IMR-90 (cell line): ENCODE results near the gene TM9SF4. TPM values are rescaled to one million over a fixed set of nuclear protein-coding genes. Genes with fewer than 3 reads are reported as not detected.
A peak's percentile ranks its signal among the peaks of the same experiment; 100 is the strongest.

Experiments
- ATAC-seq: fragments of 200-7000 bp; cut with Tn5 transposase; 2 replicates; pipeline ENCODE4 v1.9.1; 2020; ENCODE audit warnings: low read depth, mild to moderate bottlenecking, moderate library complexity
- Bru-seq: library from RNA; stranded (reverse); fragments of 400-500 nt; gene quantifications from one replicate; lab custom pipeline; 2021; lab: Mats Ljungman, UMichigan
- BruChase-seq, 2 experiments: library from RNA; stranded (reverse); fragments of 400-500 nt; gene quantifications; one replicate each; lab custom pipeline; 2021; lab: Mats Ljungman, UMichigan
- BruUV-seq: library from RNA; stranded (reverse); fragments of 400-500 nt; replicated peaks from 2 replicates; lab custom pipeline; 2021; lab: Mats Ljungman, UMichigan
- CTCF ChIA-PET: fragments of 300-600 bp; formaldehyde crosslinking; extraction: SDS; loops from one replicate; lab custom pipeline; 2021; ENCODE audit warnings: antibody characterized with exemption; lab: Yijun Ruan, JAX
- POLR2A ChIA-PET: fragments of 300-600 bp; sonication (Branson Sonifier 250); formaldehyde crosslinking; loops from one replicate; lab custom pipeline; 2022; ENCODE audit warnings: antibody characterized with exemption; ENCODE audit not compliant: unreplicated experiment; lab: Charles Lee
- DNase-seq: peaks from one replicate; pipeline ENCODE4 v3.0.0; 2013
- H2AFZ ChIP-seq: replicated peaks from 2 replicates; pipeline ENCODE3; 2013; ENCODE audit warnings: low read length, mild to moderate bottlenecking; ENCODE audit not compliant: poor library complexity
- H2AK5ac ChIP-seq: 2 replicates; pipeline ENCODE4 v1.6.1; 2013; ENCODE audit warnings: low read depth, low read length, inconsistent platforms
- H2AK9ac ChIP-seq: replicated peaks from 2 replicates; pipeline ENCODE3; 2013; ENCODE audit warnings: mild to moderate bottlenecking, low read depth, low read length, moderate library complexity; ENCODE audit not compliant: poor library complexity
- H2BK120ac ChIP-seq: 2 replicates; pipeline ENCODE4 v1.6.1; 2013; ENCODE audit warnings: low read depth, low read length, inconsistent platforms
- H2BK15ac ChIP-seq: 3 replicates; pipeline ENCODE4 v1.6.1; 2013; ENCODE audit warnings: low read depth, low read length, inconsistent platforms
- H2BK20ac ChIP-seq: 2 replicates; pipeline ENCODE4 v1.6.1; 2013; ENCODE audit warnings: low read depth, mild to moderate bottlenecking, inconsistent platforms, low read length, moderate library complexity
- H2BK5ac ChIP-seq: 2 replicates; pipeline ENCODE4 v1.6.1; 2013; ENCODE audit warnings: mild to moderate bottlenecking, low read depth, low read length, inconsistent platforms; ENCODE audit not compliant: poor library complexity, severe bottlenecking
- H3K14ac ChIP-seq: replicated peaks from 2 replicates; pipeline ENCODE4 v1.6.1; 2013; ENCODE audit warnings: low read depth, low read length, inconsistent platforms
- H3K18ac ChIP-seq: 2 replicates; pipeline ENCODE4 v1.6.1; 2013; ENCODE audit warnings: low read depth, low read length, control low read depth
- H3K23ac ChIP-seq: 2 replicates; pipeline ENCODE4 v1.6.1; 2013; ENCODE audit warnings: low read depth, low read length, inconsistent platforms
- H3K27ac ChIP-seq: 2 replicates; pipeline ENCODE4 v1.5.1; 2013; ENCODE audit warnings: mild to moderate bottlenecking, control low read depth, low read length; ENCODE audit not compliant: insufficient read depth
- H3K27me3 ChIP-seq: 2 replicates; pipeline ENCODE4 v1.6.1; 2013; ENCODE audit warnings: low read length; ENCODE audit not compliant: control insufficient read depth, insufficient read depth
- H3K36me3 ChIP-seq: 2 replicates; pipeline ENCODE4 v1.6.1; 2013; ENCODE audit warnings: low read length, mixed read lengths; ENCODE audit not compliant: control insufficient read depth, insufficient read depth
- H3K4ac ChIP-seq: 2 replicates; pipeline ENCODE4 v1.6.1; 2013; ENCODE audit warnings: low read depth, low read length, inconsistent platforms
- H3K4me1 ChIP-seq: 2 replicates; pipeline ENCODE4 v1.6.1; 2013; ENCODE audit warnings: low read length, mixed read lengths; ENCODE audit not compliant: control insufficient read depth, insufficient read depth
- H3K4me2 ChIP-seq: 2 replicates; pipeline ENCODE4 v1.6.1; 2013; ENCODE audit warnings: low read depth, mild to moderate bottlenecking, control low read depth, low read length, moderate library complexity
- H3K4me3 ChIP-seq: 2 replicates; pipeline ENCODE4 v1.5.1; 2013; ENCODE audit warnings: low read depth, mild to moderate bottlenecking, control low read depth, low read length, moderate library complexity; ENCODE audit not compliant: insufficient read depth
- H3K56ac ChIP-seq: 2 replicates; pipeline ENCODE4 v1.6.1; 2013; ENCODE audit warnings: low read length, inconsistent platforms; ENCODE audit not compliant: insufficient read depth; ENCODE audit errors: extremely low read depth
- H3K79me1 ChIP-seq, 2 experiments: 2 replicates each; pipeline ENCODE4 v1.6.1; 2013; ENCODE audit warnings: low read length in 2 of 2, inconsistent platforms in 1 of 2, low read depth in 1 of 2
- H3K9ac ChIP-seq: 2 replicates; pipeline ENCODE4 v1.6.1; 2013; ENCODE audit warnings: low read depth, low read length, control low read depth
- H3K9me1 ChIP-seq: 2 replicates; pipeline ENCODE4 v1.6.1; 2013; ENCODE audit warnings: low read length, inconsistent platforms; ENCODE audit not compliant: insufficient read depth
- H3K9me3 ChIP-seq: 2 replicates; pipeline ENCODE4 v1.6.1; 2013; ENCODE audit warnings: low read length; ENCODE audit not compliant: control insufficient read depth, insufficient read depth
- H4K20me1 ChIP-seq: 2 replicates; pipeline ENCODE4 v1.6.1; 2013; ENCODE audit warnings: low read length, inconsistent platforms; ENCODE audit not compliant: insufficient read depth
- H4K5ac ChIP-seq: 2 replicates; pipeline ENCODE4 v1.6.1; 2013; ENCODE audit warnings: mild to moderate bottlenecking, low read depth, low read length, control low read depth
- H4K8ac ChIP-seq, 2 experiments: 2 replicates each; pipeline ENCODE4 v1.6.1; 2013; ENCODE audit warnings: low read depth in 2 of 2, low read length in 2 of 2, control low read depth in 1 of 2, inconsistent platforms in 1 of 2
- H4K91ac ChIP-seq: 2 replicates; pipeline ENCODE4 v1.6.1; 2013; ENCODE audit warnings: low read depth, low read length, inconsistent platforms; ENCODE audit not compliant: insufficient read depth
- BHLHE40 ChIP-seq: fragments of 150-350 bp; IDR thresholded peaks from 2 replicates; pipeline ENCODE4 v1.6.1; 2016; ENCODE audit warnings: mild to moderate bottlenecking, low read depth, low read length
- CHD1 ChIP-seq: IDR thresholded peaks from 2 replicates; pipeline ENCODE4 v1.6.1; 2012; ENCODE audit warnings: low read depth, low read length, improper control_type of control experiment
- FOS ChIP-seq: fragments of 150-350 bp; IDR thresholded peaks from 2 replicates; pipeline ENCODE4 v1.6.1; 2016; ENCODE audit warnings: low read depth, low read length
- MAFK ChIP-seq: IDR thresholded peaks from 2 replicates; pipeline ENCODE4 v1.6.1; 2012; ENCODE audit warnings: low read depth, low read length, improper control_type of control experiment
- MAZ ChIP-seq: IDR thresholded peaks from 2 replicates; pipeline ENCODE4 v1.6.1; 2012; ENCODE audit warnings: low read depth, mild to moderate bottlenecking, low read length, improper control_type of control experiment, moderate library complexity, borderline replicate concordance
- MXI1 ChIP-seq: IDR thresholded peaks from 2 replicates; pipeline ENCODE4 v1.6.1; 2012; ENCODE audit warnings: low read depth, mild to moderate bottlenecking, low read length, moderate library complexity, borderline replicate concordance
- POLR2A ChIP-seq: IDR thresholded peaks from 2 replicates; pipeline ENCODE4 v1.6.1; 2012; ENCODE audit warnings: mild to moderate bottlenecking, low read depth, low read length
- RCOR1 ChIP-seq: IDR thresholded peaks from 2 replicates; pipeline ENCODE4 v1.6.1; 2012; ENCODE audit warnings: mild to moderate bottlenecking, low read length, improper control_type of control experiment; ENCODE audit not compliant: insufficient replicate concordance
- SMC3 ChIP-seq: fragments of 150-350 bp; IDR thresholded peaks from 2 replicates; pipeline ENCODE4 v1.6.1; 2016; ENCODE audit warnings: low read depth, mild to moderate bottlenecking, antibody characterized with exemption, low read length, moderate library complexity
- WGBS, 2 experiments: methylation state at CpG; one replicate each; pipeline versions ENCODE4 v1.1.5 to v1.1.7; 2013; ENCODE audit warnings: missing lambda C conversion rate in 2 of 2; ENCODE audit not compliant: insufficient read length in 1 of 2; ENCODE audit errors: extremely low coverage in 2 of 2; 5-methylcytosine and 5-hydroxymethylcytosine counted together
- dilution Hi-C: fragments of 300-500 bp; cut with HindIII; formaldehyde crosslinking; loops from one replicate; pipeline ENCODE4 v1.14.3; 2018; ENCODE audit warnings: low sequenced_read_pairs; ENCODE audit not compliant: unreplicated experiment
- in situ Hi-C: fragments of 300-500 bp; cut with MboI; formaldehyde crosslinking; loops from 3 replicates; pipeline ENCODE4 v1.14.3; 2019; ENCODE audit warnings: low sequenced_read_pairs, inconsistent platforms, mixed read lengths
- intact Hi-C: fragments of 100-400 bp; cut with micrococcal nuclease; formaldehyde crosslinking; loops from 2 replicates; pipeline ENCODE4 v1.10.0; 2022
- long read RNA-seq: library from polyadenylated mRNA; unstranded; transcript quantifications from one replicate; pipeline ENCODE4 v2.0.0, GENCODE V29; 2021; ENCODE audit not compliant: unreplicated experiment
- polyA plus RNA-seq, 3 experiments: library from polyadenylated mRNA; depleted of rRNA; stranded (reverse); fragments of >200 nt; gene quantifications; 2 replicates each; pipeline ENCODE4 v1.2.3, GENCODE V29; 2012; ENCODE audit warnings: low replicate concordance in 1 of 3
- total RNA-seq: library from RNA; depleted of rRNA; stranded (reverse); fragments of >200 nt; gene quantifications from 2 replicates; pipeline ENCODE4 v1.2.3, GENCODE V29; 2012; rRNA removed
- TF ChIP-seq, protein P1 (sequence below): fragments of 150-350 bp; IDR thresholded peaks from 2 replicates; pipeline ENCODE4 v1.6.1; 2017; ENCODE audit warnings: mild to moderate bottlenecking, antibody characterized with exemption, low read length, low read depth

Gene TM9SF4, protein sequence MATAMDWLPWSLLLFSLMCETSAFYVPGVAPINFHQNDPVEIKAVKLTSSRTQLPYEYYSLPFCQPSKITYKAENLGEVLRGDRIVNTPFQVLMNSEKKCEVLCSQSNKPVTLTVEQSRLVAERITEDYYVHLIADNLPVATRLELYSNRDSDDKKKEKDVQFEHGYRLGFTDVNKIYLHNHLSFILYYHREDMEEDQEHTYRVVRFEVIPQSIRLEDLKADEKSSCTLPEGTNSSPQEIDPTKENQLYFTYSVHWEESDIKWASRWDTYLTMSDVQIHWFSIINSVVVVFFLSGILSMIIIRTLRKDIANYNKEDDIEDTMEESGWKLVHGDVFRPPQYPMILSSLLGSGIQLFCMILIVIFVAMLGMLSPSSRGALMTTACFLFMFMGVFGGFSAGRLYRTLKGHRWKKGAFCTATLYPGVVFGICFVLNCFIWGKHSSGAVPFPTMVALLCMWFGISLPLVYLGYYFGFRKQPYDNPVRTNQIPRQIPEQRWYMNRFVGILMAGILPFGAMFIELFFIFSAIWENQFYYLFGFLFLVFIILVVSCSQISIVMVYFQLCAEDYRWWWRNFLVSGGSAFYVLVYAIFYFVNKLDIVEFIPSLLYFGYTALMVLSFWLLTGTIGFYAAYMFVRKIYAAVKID
- 31.1 and 35.3 TPM in 2 replicates for total RNA-seq
- polyA plus RNA-seq (2012; rRNA removed), result 59.1 and 62.0 TPM in 2 replicates
- 32.6 and 42.6 TPM in 2 replicates for polyA plus RNA-seq (2012; cell fraction: cytosol; rRNA removed)
- 54.6 and 63.8 TPM in 2 replicates for polyA plus RNA-seq (2012; cell fraction: nucleus; rRNA removed; ENCODE audit: low replicate concordance)
- percentile 89 among the genes with signal in this experiment for Bru-seq, nascent RNA
- percentile 94 among the genes with signal in this experiment for BruChase-seq, experiment 1, labeled RNA remaining after a 6-hour chase
- percentile 91 among the genes with signal in this experiment for BruChase-seq, experiment 2, labeled RNA remaining after a 2-hour chase
- long read RNA-seq, full-length matches to known transcripts, result 41 of 75 reads
- long read RNA-seq, partial matches to known transcripts, result 10 of 75 reads
- long read RNA-seq, other reads (novel, unspliced or antisense), result 24 of 75 reads

DNA sequence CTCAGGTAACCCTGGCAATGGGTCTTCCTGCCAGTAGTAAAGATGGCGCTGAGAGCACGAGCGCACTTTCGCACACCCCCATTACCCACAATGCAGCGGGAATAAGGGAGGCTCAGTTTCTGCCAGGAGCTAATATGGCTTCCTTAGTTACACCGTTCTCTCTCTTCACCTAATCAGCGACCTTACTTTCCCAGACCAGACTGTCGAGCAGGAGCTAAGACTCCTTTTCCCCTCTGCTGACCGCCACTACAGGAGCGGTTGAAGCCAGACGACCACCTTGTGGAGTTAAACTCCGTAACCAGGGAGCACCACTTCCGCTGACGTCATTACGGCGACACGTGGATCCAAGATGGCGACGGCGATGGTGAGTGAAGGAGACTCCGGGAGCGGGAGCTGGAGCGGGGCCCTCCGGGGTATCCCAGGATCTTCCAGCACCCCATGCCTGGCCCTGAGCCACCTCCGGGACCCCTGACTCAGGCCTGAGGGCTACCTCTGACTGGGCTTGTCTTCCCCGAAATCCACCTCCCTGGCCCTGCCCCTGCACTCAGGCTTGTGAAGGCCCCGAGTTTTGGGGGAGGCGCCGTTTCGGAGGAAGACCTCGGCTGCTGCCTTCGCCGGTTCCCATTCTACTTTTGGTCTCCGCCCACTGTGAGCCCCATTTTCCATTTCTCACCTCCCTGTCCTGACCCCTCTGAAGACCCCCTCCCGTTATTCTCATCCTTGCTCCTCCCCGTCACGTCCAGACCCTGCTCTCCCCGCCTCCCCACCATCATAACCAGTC, at the start of gene TM9SF4:
TM9SF4 (plus strand) TSS at position 323 of the 781 bp plus-strand sequence; CDS start at position 350, 27 bp downstream.
- peak; percentile 94 for DNase-seq
- peak within 1 kb of the TSS; percentile 97 for H3K4me2 ChIP-seq
- 0% methylated on average over 15 of the region's 38 CpGs; no CpG with 5 or more reads in 1 of the 2 experiments for WGBS, 2 experiments
- TSS peak; percentile 55 for BruUV-seq
- H3K4me1 ChIP-seq, result peaks cover 4% of the 10 kb centered on the region
- H2AFZ ChIP-seq, result peak within 1 kb of the TSS; percentile 100
- dilution Hi-C loops (no loop called here), in situ Hi-C loops (no loop called here), intact Hi-C loops (no loop called here)
- TF ChIP-seq, protein P1, sequence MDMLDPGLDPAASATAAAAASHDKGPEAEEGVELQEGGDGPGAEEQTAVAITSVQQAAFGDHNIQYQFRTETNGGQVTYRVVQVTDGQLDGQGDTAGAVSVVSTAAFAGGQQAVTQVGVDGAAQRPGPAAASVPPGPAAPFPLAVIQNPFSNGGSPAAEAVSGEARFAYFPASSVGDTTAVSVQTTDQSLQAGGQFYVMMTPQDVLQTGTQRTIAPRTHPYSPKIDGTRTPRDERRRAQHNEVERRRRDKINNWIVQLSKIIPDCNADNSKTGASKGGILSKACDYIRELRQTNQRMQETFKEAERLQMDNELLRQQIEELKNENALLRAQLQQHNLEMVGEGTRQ, result peak; percentile 66; the same call in 1 of the 2 replicates
- TF ChIP-seq POLR2A (peak; percentile 95), MAZ (peak; percentile 65; the same call in 1 of the 2 replicates), BHLHE40 (peak; percentile 87), SMC3 (no peak), CHD1 (peak; percentile 90), MXI1 (peak; percentile 58; the same call in 1 of the 2 replicates), FOS (no peak), MAFK (0 out of 2 replicates have a peak, but pooled peaks have one; percentile 1), RCOR1 (no peak)
- H2BK20ac ChIP-seq, result peak within 1 kb of the TSS; percentile 97
- H2BK120ac ChIP-seq, result peak within 1 kb of the TSS; percentile 98
- H3K14ac ChIP-seq, result peak within 1 kb of the TSS; percentile 99
- no peaks in the 10 kb centered on the region for H3K36me3 ChIP-seq
- peak within 1 kb of the TSS; percentile 98; the same call in 2 of the 3 replicates for H2BK15ac ChIP-seq
- H3K56ac ChIP-seq, result peak within 1 kb of the TSS; percentile 100
- H3K18ac ChIP-seq, result peak within 1 kb of the TSS; percentile 99
- H3K23ac ChIP-seq, result peak within 1 kb of the TSS; percentile 97
- H4K5ac ChIP-seq, result peak within 1 kb of the TSS; percentile 100
- ChIA-PET POLR2A (no interaction called here), CTCF (no interaction called here)
- peak within 1 kb of the TSS; percentile 100 for H3K9ac ChIP-seq
- peak within 1 kb of the TSS; percentile 97 for H2AK9ac ChIP-seq
- H3K27me3 ChIP-seq, result peaks cover 2% of the 10 kb centered on the region; the same call in 1 of the 2 replicates
- no peaks in the 10 kb centered on the region for H3K9me3 ChIP-seq
- H4K8ac ChIP-seq, result peak within 1 kb of the TSS; percentile 93 to 98
- peaks cover 9% of the 10 kb centered on the region for H3K9me1 ChIP-seq
- H3K79me1 ChIP-seq, result peaks cover 21 to 47% of the 10 kb centered on the region in 2 experiments; a peak in 3 of 4 replicates
- peak; percentile 88 for ATAC-seq
- peak within 1 kb of the TSS; percentile 99 for H4K91ac ChIP-seq
- H2AK5ac ChIP-seq, result peak within 1 kb of the TSS; percentile 96
- H3K4me3 ChIP-seq, result peak within 1 kb of the TSS; percentile 77
- H2BK5ac ChIP-seq, result peak within 1 kb of the TSS; percentile 99
- peaks cover 30% of the 10 kb centered on the region for H4K20me1 ChIP-seq
- H3K4ac ChIP-seq, result peak within 1 kb of the TSS; percentile 98
- peak within 1 kb of the TSS; percentile 99 for H3K27ac ChIP-seq
